ENCODE data around the gene MEGF11. TPM values are rescaled to one million over a fixed set of nuclear protein-coding genes. Genes with fewer than 3 reads are reported as not detected.

Gene MEGF11
- total RNA-seq, 1 donor from 2014 or later, result not detected

- intact Hi-C loops (cut with micrococcal nuclease), result loop anchor here (5.0 kb wide), 1 partner anchor 82 kb away; no protein-coding TSS in a partner anchor
- Mint-ChIP-seq H3K4me3 (no peak overlapping the region), H3K4me1 (peaks cover 43% of the 10 kb centered on the region), H3K9me3 (no peaks in the 10 kb centered on the region), H3K27me3 (no peaks in the 10 kb centered on the region), H3K36me3 (ENCODE audit: low read depth) (peaks cover 57% of the 10 kb centered on the region), H3K27ac (no peak overlapping the region)
- TF ChIP-seq CTCF (IDR thresholded peaks at IDR 0.05), result no peak
- ChIA-PET CTCF (interaction anchor here (0.7 kb wide), 1 partner anchor 22 kb away, joined by 4 read pairs; no protein-coding TSS in a partner anchor), POLR2A (interaction anchor here (0.5 kb wide), 1 partner anchor 16 kb away, joined by 9 read pairs; no protein-coding TSS in a partner anchor)
- ATAC-seq (ENCODE audit: low read depth) (no peak), DNase-seq (no peak)
Observed at GRCh38 chr15:65900488-65900887, 353.1 kb downstream of the MEGF11 start.

GRCh38 chr15:65896236-65896635 lies 357.3 kb downstream of the MEGF11 start:
- H3K27ac Mint-ChIP-seq, result no peak overlapping the region
- no peak overlapping the region for H3K4me3 Mint-ChIP-seq
- ChIA-PET CTCF (no interaction called here), POLR2A (no interaction called here)
- H3K36me3 Mint-ChIP-seq (ENCODE audit: low read depth), result peaks cover 65% of the 10 kb centered on the region
- ATAC-seq (ENCODE audit: low read depth) (no peak), DNase-seq (no peak)
- H3K9me3 Mint-ChIP-seq, result no peaks in the 10 kb centered on the region
- intact Hi-C loops (cut with micrococcal nuclease), result no loop called here
- H3K4me1 Mint-ChIP-seq, result peaks cover 10% of the 10 kb centered on the region
- no peaks in the 10 kb centered on the region for H3K27me3 Mint-ChIP-seq
- no peak for TF ChIP-seq CTCF (IDR thresholded peaks at IDR 0.05)

- peaks cover 13% of the 10 kb centered on the region for H3K4me1 Mint-ChIP-seq
Observed at GRCh38 chr15:65893060-65893459, 360.5 kb downstream of the MEGF11 start.

GRCh38 chr15:65888981-65889380 lies 364.6 kb downstream of the MEGF11 start:
- Mint-ChIP-seq H3K27me3 (no peaks in the 10 kb centered on the region), H3K27ac (no peak overlapping the region), H3K4me1 (peaks cover 35% of the 10 kb centered on the region), H3K36me3 (ENCODE audit: low read depth) (peaks cover 70% of the 10 kb centered on the region), H3K4me3 (no peak overlapping the region), H3K9me3 (no peaks in the 10 kb centered on the region)
- CTCF ChIA-PET, result no interaction called here
- DNase-seq (no peak), ATAC-seq (ENCODE audit: low read depth) (no peak)
- POLR2A ChIA-PET, result no interaction called here
- no peak for TF ChIP-seq CTCF (IDR thresholded peaks at IDR 0.05)
- intact Hi-C loops (cut with micrococcal nuclease), result no loop called here

More at GRCh38 chr15:65893060-65893459, 360.5 kb downstream of the MEGF11 start:
- Mint-ChIP-seq H3K9me3 (no peaks in the 10 kb centered on the region), H3K27ac (no peak overlapping the region), H3K4me3 (no peak overlapping the region), H3K27me3 (no peaks in the 10 kb centered on the region), H3K36me3 (ENCODE audit: low read depth) (peaks cover 66% of the 10 kb centered on the region)
- intact Hi-C loops (cut with micrococcal nuclease), result no loop called here
- CTCF ChIA-PET, result no interaction called here
- TF ChIP-seq CTCF (IDR thresholded peaks at IDR 0.05), result no peak
- POLR2A ChIA-PET, result no interaction called here
- ATAC-seq (ENCODE audit: low read depth), result no peak
- DNase-seq, result no peak

- intact Hi-C loops (cut with micrococcal nuclease), result no loop called here
- ATAC-seq (ENCODE audit: low read depth), result no peak
- H3K27ac Mint-ChIP-seq, result no peak overlapping the region
- H3K9me3 Mint-ChIP-seq, result peaks cover 2% of the 10 kb centered on the region
- H3K4me1 Mint-ChIP-seq, result peaks cover 49% of the 10 kb centered on the region
- H3K36me3 Mint-ChIP-seq (ENCODE audit: low read depth), result peaks cover 76% of the 10 kb centered on the region
- no peaks in the 10 kb centered on the region for H3K27me3 Mint-ChIP-seq
- CTCF ChIA-PET, result interaction anchor here (1.3 kb wide), 1 partner anchor 18 kb away, joined by 5 read pairs; the partner anchor contains the start of gene RAB11A
- TF ChIP-seq CTCF (IDR thresholded peaks at IDR 0.05), result no peak
- POLR2A ChIA-PET, result interaction anchor here (1.0 kb wide), 1 partner anchor 18 kb away, joined by 4 read pairs; the partner anchor contains the start of gene RAB11A
- H3K4me3 Mint-ChIP-seq, result no peak overlapping the region
- no peak for DNase-seq
Observed at GRCh38 chr15:65887565-65887964, 366.0 kb downstream of the MEGF11 start.
